SHP77 (cell line): ENCODE results near the gene TMEM52.

Source experiments
- DNase-seq, 2 experiments: peaks; one replicate each; lab custom pipeline; 2025; lab: John Stamatoyannopoulos, UW

TMEM52 gene

GRCh38 chr1:1918901-1919303, at the start of gene TMEM52:
TSS of gene TMEM52 (minus strand) at chr1:1919279. CDS start at chr1:1919265, 14 bp downstream.
- no peak for DNase-seq

- no peak for DNase-seq
Measured at GRCh38 chr1:1967879-1968278, 48.8 kb upstream of the TMEM52 start.

- no peak for DNase-seq
Measured at GRCh38 chr1:1967151-1967550, 48.1 kb upstream of the TMEM52 start.

GRCh38 chr1:1966071-1966740, 47.1 kb upstream of the TMEM52 start:
- no peak for DNase-seq

GRCh38 chr1:1965546-1965945, 46.5 kb upstream of the TMEM52 start:
- DNase-seq = no peak

- DNase-seq = no peak
Measured at GRCh38 chr1:1964811-1965210, 45.7 kb upstream of the TMEM52 start.

- no peak for DNase-seq
Measured at GRCh38 chr1:1963570-1963969, 44.5 kb upstream of the TMEM52 start.

GRCh38 chr1:1962752-1963151, 43.7 kb upstream of the TMEM52 start:
- no peak for DNase-seq

- no peak for DNase-seq
Measured at GRCh38 chr1:1960480-1961196, 41.6 kb upstream of the TMEM52 start.

- peak; percentile 83 to 88 for DNase-seq
Measured at GRCh38 chr1:1959840-1960479, 40.9 kb upstream of the TMEM52 start.

GRCh38 chr1:1959459-1959839, 40.4 kb upstream of the TMEM52 start:
- DNase-seq = no peak

GRCh38 chr1:1958071-1958541, 39.0 kb upstream of the TMEM52 start:
- DNase-seq = no peak

- no peak for DNase-seq
Measured at GRCh38 chr1:1957533-1957961, 38.5 kb upstream of the TMEM52 start.

GRCh38 chr1:1956586-1957532, 37.8 kb upstream of the TMEM52 start:
- no peak for DNase-seq

- no peak for DNase-seq
Measured at GRCh38 chr1:1956101-1956500, 37.0 kb upstream of the TMEM52 start.

GRCh38 chr1:1955621-1956094, 36.6 kb upstream of the TMEM52 start:
- no peak for DNase-seq

- DNase-seq = no peak
Measured at GRCh38 chr1:1954831-1955441, 35.9 kb upstream of the TMEM52 start.

GRCh38 chr1:1954015-1954414, 34.9 kb upstream of the TMEM52 start:
- DNase-seq = no peak

- no peak for DNase-seq
Measured at GRCh38 chr1:1950940-1951339, 31.9 kb upstream of the TMEM52 start.

- no peak for DNase-seq
Measured at GRCh38 chr1:1948783-1949182, 29.7 kb upstream of the TMEM52 start.

GRCh38 chr1:1947493-1947892, 28.4 kb upstream of the TMEM52 start:
- DNase-seq = peak; percentile 79 to 91
